Measurements from ENCODE around the gene DYRK1A. TPM values are rescaled to one million over a fixed set of nuclear protein-coding genes. Genes with fewer than 3 reads are reported as not detected.

The DYRK1A gene
- total and polyA plus RNA-seq, 10 of the 15 experiments (the other 5 are each of a cell fraction or from before 2014, with no cell fraction given), result 2.4 to 68.6 (median 30.7) TPM

GRCh38 chr21:37563641-37564340, 197.2 kb downstream of the DYRK1A start (continued):
- TF ChIP-seq BCL3 (IDR thresholded peaks at IDR 0.05; ENCODE audit: borderline replicate concordance, insufficient read depth, low read depth, low read length, poor library complexity, severe bottlenecking), result no peak

GRCh38 chr21:37564341-37564923, 197.9 kb downstream of the DYRK1A start:
- ChIA-PET RAD21 (ENCODE audit: unreplicated experiment) (interaction anchor here (0.6 to 2.1 kb wide), 23 partner anchors 9 to 398 kb away, joined by 3 to 17 read pairs (median 4); no protein-coding TSS in a partner anchor), CTCF (interaction anchor here (0.7 to 2.7 kb wide), 33 partner anchors 9 to 708 kb away, joined by 3 to 46 read pairs (median 4); no protein-coding TSS in a partner anchor), POLR2A (interaction anchor here (0.5 to 2.5 kb wide), 9 partner anchors 11 to 297 kb away, joined by 3 to 9 read pairs (median 3); partner anchors contain the start of genes DYRK1A and VPS26C), SMC1A (ENCODE audit: uncharacterized antibody, unreplicated experiment) (interaction anchor here (0.6 to 2.2 kb wide), 12 partner anchors 34 to 577 kb away, joined by 3 to 9 read pairs (median 4); no protein-coding TSS in a partner anchor)
- peaks cover 17% of the 10 kb centered on the region for H3K4me1 ChIP-seq (ENCODE audit: control insufficient read depth, insufficient read depth, low read length)
- H3K9ac ChIP-seq (ENCODE audit: control insufficient read depth, insufficient read depth, low read length), result peak overlapping the region; percentile 71
- peak overlapping the region; percentile 30; the same call in 1 of the 2 replicates for H3K27ac ChIP-seq (ENCODE audit: control insufficient read depth, insufficient read depth)
- WGBS (ENCODE audit: insufficient coverage, insufficient replicate concordance, low lambda C conversion rate, missing lambda C conversion rate), result 1% methylated on average over 14 of the region's 14 CpGs
- no TSS peak for BruUV-seq (replicated peaks)
- H4K20me1 ChIP-seq (ENCODE audit: control insufficient read depth, insufficient read depth), result no peaks in the 10 kb centered on the region
- intact Hi-C loops (cut with micrococcal nuclease; ENCODE audit: unreplicated experiment) (loop anchor here (5.0 kb wide), 1 partner anchor 68 kb away; no protein-coding TSS in a partner anchor), in situ Hi-C loops (cut with MboI) (no loop called here)
- peak overlapping the region; percentile 92 for H2AFZ ChIP-seq (ENCODE audit: control insufficient read depth, low read depth, low read length)
- FAIRE-seq, result peak; percentile 69
- no peaks in the 10 kb centered on the region for H3K36me3 ChIP-seq (ENCODE audit: control insufficient read depth in 2 of 2, insufficient read depth in 2 of 2, low read length in 1 of 2)
- DNase-seq (ENCODE audit: low read depth, low spot score), result peak; percentile 58
- peaks cover 6% of the 10 kb centered on the region; the same call in 1 of the 2 replicates for H3K79me2 ChIP-seq (ENCODE audit: control insufficient read depth, insufficient read depth, low read length)
- H3K4me3 ChIP-seq, result peak overlapping the region; percentile 76
- no peaks in the 10 kb centered on the region for H3K27me3 ChIP-seq (replicated peaks in 1 of 2; ENCODE audit: control insufficient read depth in 2 of 2, insufficient read depth in 2 of 2, low read length in 1 of 2)
- peak overlapping the region; percentile 86 for H3K4me2 ChIP-seq (ENCODE audit: control insufficient read depth, insufficient read depth)
- peak; percentile 73 for ATAC-seq
- no peaks in the 10 kb centered on the region; the same call in 2 of the 3 replicates for H3K9me3 ChIP-seq (replicated peaks; ENCODE audit: control insufficient read depth, insufficient read depth, low read length)
- TF ChIP-seq RFX5 (IDR thresholded peaks at IDR 0.05; ENCODE audit: low read depth, low read length) (peak; percentile 37; the same call in 1 of the 2 replicates), JUND (IDR thresholded peaks at IDR 0.05; ENCODE audit: low read depth, low read length) (no peak), CREM (IDR thresholded peaks at IDR 0.05; ENCODE audit: low read depth) (peak; percentile 70), ZNF592 (IDR thresholded peaks at IDR 0.05) (no peak), CTCF (IDR thresholded peaks at IDR 0.05 in 2 of 3, conservative IDR thresholded peaks at IDR 0.05 in 1 of 3; ENCODE audit: control insufficient read depth in 2 of 3, extremely low read depth in 1 of 3, insufficient read depth in 1 of 3, low read depth in 3 of 3, low read length in 3 of 3) (peak in 2 of 3 experiments; percentile 17 to 47; a peak in 3 of 6 replicates), SKIL (IDR thresholded peaks at IDR 0.05; ENCODE audit: low read depth, poor library complexity, severe bottlenecking) (no peak), BACH1 (IDR thresholded peaks at IDR 0.05; ENCODE audit: borderline replicate concordance) (peak; percentile 43; the same call in 1 of the 2 replicates)

All from GM12878 (cell line).